Small intestine (tissue), 7 donors: ENCODE results near the gene PHAX. TPM values are rescaled to one million over a fixed set of nuclear protein-coding genes. Genes with fewer than 3 reads are reported as not detected.
A peak's percentile ranks its signal among the peaks of the same experiment; 100 is the strongest.
"Not testable (repeated sequence)": the region's sequence is repeated elsewhere in the genome, so short reads cannot be mapped to it uniquely, and the experiment has no call there.

Source experiments
- DNase-seq, 2 donors: peaks; one replicate each; pipeline versions ENCODE4 v3.0.0 to v3.0.0-alpha.2; 2013
- FAIRE-seq: peaks from 2 replicates; lab custom pipeline; 2012; peaks lifted over from hg19 to GRCh38; lab: Jason Lieb, UNC
- H3K27ac ChIP-seq, 3 donors: one replicate each; pipeline ENCODE4 v1.5.1; 2013; ENCODE audit warnings: low read length in 2 of 3, mild to moderate bottlenecking in 2 of 3, control low read depth in 1 of 3, inconsistent platforms in 1 of 3, low read depth in 1 of 3, moderate library complexity in 1 of 3
- H3K27me3 ChIP-seq, 3 donors: one replicate each; pipeline ENCODE4 v1.6.1; 2013; ENCODE audit warnings: low read length in 3 of 3, inconsistent platforms in 1 of 3; ENCODE audit not compliant: control insufficient read depth in 3 of 3, insufficient read depth in 3 of 3
- H3K36me3 ChIP-seq, 3 donors: one replicate each; pipeline ENCODE4 v1.6.1; 2013; ENCODE audit warnings: low read length in 3 of 3, inconsistent platforms in 1 of 3, low read depth in 1 of 3, mild to moderate bottlenecking in 1 of 3, moderate library complexity in 1 of 3; ENCODE audit not compliant: control insufficient read depth in 3 of 3, insufficient read depth in 2 of 3
- H3K4me1 ChIP-seq, 3 donors: one replicate each; pipeline ENCODE4 v1.6.1; 2013; ENCODE audit warnings: low read length in 2 of 3, inconsistent platforms in 1 of 3, low read depth in 1 of 3, mild to moderate bottlenecking in 1 of 3, moderate library complexity in 1 of 3; ENCODE audit not compliant: control insufficient read depth in 3 of 3, insufficient read depth in 2 of 3
- H3K4me3 ChIP-seq, 3 donors: one replicate each; pipeline ENCODE4 v1.5.1; 2013; ENCODE audit warnings: low read length in 3 of 3, control low read depth in 1 of 3, inconsistent platforms in 1 of 3, low read depth in 1 of 3, mild to moderate bottlenecking in 1 of 3, moderate library complexity in 1 of 3
- H3K9me3 ChIP-seq, 2 donors: one replicate each; pipeline ENCODE4 v1.6.1; 2013; ENCODE audit warnings: low read depth in 1 of 2, low read length in 1 of 2; ENCODE audit not compliant: control insufficient read depth in 2 of 2, insufficient read depth in 1 of 2
- WGBS, 3 donors: extraction: QIAGEN DNeasy Blood & Tissue Kit; methylation state at CpG; one replicate each; pipeline ENCODE4 v1.1.7; 2013; 5-methylcytosine and 5-hydroxymethylcytosine counted together
- polyA plus RNA-seq, 4 donors: library from polyadenylated mRNA; stranded (reverse) in 3 of 4; unstranded in 1 of 4; fragments of 200-250 nt in 3 of 4; fragments of 120-200 nt in 1 of 4; gene quantifications; one replicate each; pipeline versions ENCODE4 v1.2.1 to v1.2.3, GENCODE V29; 2013
- donor health status: healthy with polysubstance abuse.
- donor health status: control.
- donor health status: control.
- donor health status: Bipolar disorder and iron deficiency.
- donor health status: healthy.

The PHAX gene
- polyA plus RNA-seq, 4 donors, result 17.4 to 32.8 (median 17.9) TPM

DNA sequence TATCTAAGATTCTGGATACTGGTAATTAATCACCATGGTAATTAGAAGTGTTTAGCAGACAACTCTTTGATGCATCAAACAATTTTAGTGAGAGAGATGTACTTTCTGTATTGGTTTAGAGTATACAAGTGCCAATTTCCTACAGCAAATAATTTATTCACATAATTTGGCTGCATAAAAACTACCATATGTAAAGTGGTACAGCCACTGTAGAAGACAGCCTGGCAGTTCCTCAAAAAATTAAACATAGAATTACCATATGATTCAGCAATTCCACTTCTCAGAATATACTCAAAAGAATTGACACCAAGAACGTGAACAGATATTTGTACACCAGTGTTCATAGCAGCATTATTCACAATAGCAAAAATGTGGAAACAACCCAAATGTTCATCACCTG is 36.2 kb downstream of the PHAX start:
- no peaks in the 10 kb centered on the region for H3K9me3 ChIP-seq
- no peaks in the 10 kb centered on the region for H3K36me3 ChIP-seq
- WGBS, 3 donors, result 78 to 80% (median 79%) methylated on average over 1 of the region's 1 CpG
- H3K27me3 ChIP-seq, result no peaks in the 10 kb centered on the region
- FAIRE-seq (no peak), DNase-seq (no peak)
- no peak overlapping the region for H3K4me3 ChIP-seq
- no peaks in the 10 kb centered on the region for H3K4me1 ChIP-seq
- H3K27ac ChIP-seq, result no peak overlapping the region

DNA sequence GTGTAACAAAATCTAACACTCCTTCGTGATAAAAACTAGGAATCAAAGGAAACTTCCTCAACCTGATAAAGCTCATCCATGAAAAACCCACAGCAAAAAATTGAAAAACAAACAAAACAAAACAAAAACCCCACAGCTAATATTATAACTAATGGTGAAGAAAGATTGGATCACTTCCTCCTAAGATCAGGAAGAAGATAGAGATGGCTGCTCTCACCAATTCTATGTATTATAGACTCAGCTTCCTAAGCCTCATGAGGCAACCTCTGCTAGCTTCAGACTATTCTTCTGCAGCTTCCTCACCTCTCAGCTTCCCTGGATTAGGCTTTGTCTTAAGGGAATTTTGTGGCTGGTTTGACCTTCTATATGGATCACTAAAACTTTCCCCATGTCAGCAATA is 40.1 kb downstream of the PHAX start:
- Histone ChIP-seq H3K27me3 (no peaks in the 10 kb centered on the region), H3K4me3 (no peak overlapping the region), H3K36me3 (no peaks in the 10 kb centered on the region), H3K27ac (no peak overlapping the region), H3K4me1 (no peaks in the 10 kb centered on the region), H3K9me3 (peaks cover 0 to 5% of the 10 kb centered on the region in 2 donors)
- 74 to 89% (median 85%) methylated on average over 1 of the region's 1 CpG for WGBS, 3 donors
- FAIRE-seq (no peak), DNase-seq (no peak)

- Histone ChIP-seq H3K9me3 (peaks cover 0 to 8% of the 10 kb centered on the region in 2 donors), H3K36me3 (no peaks in the 10 kb centered on the region), H3K4me3 (no peak overlapping the region), H3K4me1 (no peaks in the 10 kb centered on the region), H3K27ac (no peak overlapping the region), H3K27me3 (no peaks in the 10 kb centered on the region)
- WGBS, 3 donors, result 83 to 90% (median 86%) methylated on average over 5 of the region's 5 CpGs
- FAIRE-seq (no peak), DNase-seq (no peak)
These were observed 40.6 kb downstream of the PHAX start for GRCh38 chr5:126641387-126641786.

DNA sequence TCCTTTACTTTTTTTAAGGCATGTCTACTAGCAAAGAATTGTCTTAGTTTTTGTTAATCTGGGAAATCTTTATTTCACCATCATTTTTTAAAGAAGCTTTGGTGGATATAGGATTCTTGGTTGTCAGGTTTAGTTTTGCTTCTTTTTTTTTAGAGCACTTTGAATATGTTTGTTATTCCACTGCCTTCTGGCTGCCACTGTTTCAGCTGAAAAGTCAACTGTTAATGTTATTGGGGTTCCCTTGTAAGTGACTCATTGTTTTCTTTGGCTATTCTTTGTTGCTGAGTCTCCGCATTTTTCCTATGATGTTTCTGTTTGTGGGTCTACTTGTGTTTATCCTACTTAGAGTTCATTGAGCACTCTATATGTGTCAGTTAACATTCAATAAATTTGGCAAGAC is 44.4 kb downstream of the PHAX start:
- Histone ChIP-seq H3K27ac (no peak overlapping the region), H3K36me3 (no peaks in the 10 kb centered on the region), H3K4me3 (no peak overlapping the region), H3K27me3 (no peaks in the 10 kb centered on the region), H3K4me1 (peaks cover 0 to 9% (median 0%) of the 10 kb centered on the region in 3 donors), H3K9me3 (peaks cover 0 to 8% of the 10 kb centered on the region in 2 donors)
- FAIRE-seq (no peak), DNase-seq (no peak)
- 98 to 100% (median 100%) methylated on average over 1 of the region's 1 CpG for WGBS, 3 donors

DNA sequence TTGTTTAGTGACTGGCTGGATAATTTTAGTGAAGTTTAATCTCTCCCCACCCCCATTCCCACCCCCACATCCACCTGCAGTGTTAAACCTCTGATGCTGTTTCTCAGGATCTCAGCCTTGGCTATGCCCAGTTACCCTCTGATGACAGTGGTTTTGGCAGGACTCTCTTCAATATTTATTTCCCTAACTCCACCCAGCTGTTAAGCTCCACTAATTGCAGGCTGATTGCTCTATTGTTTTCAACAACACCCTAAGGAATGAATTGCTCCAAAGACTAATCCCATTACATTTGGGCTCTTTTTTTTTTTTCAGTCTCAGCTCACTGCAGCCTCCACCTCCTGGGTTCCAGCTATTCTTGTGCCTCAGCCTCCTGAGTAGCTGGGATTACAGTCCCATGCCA is 46.3 kb downstream of the PHAX start:
- Histone ChIP-seq H3K27ac (no peak overlapping the region), H3K27me3 (no peaks in the 10 kb centered on the region), H3K36me3 (no peaks in the 10 kb centered on the region), H3K4me1 (peaks cover 0 to 9% (median 0%) of the 10 kb centered on the region in 3 donors), H3K4me3 (no peak overlapping the region), H3K9me3 (peaks cover 0 to 8% of the 10 kb centered on the region in 2 donors)
- no peak for FAIRE-seq
- DNase-seq, result peak in 1 of 2 donors; percentile 24

DNA sequence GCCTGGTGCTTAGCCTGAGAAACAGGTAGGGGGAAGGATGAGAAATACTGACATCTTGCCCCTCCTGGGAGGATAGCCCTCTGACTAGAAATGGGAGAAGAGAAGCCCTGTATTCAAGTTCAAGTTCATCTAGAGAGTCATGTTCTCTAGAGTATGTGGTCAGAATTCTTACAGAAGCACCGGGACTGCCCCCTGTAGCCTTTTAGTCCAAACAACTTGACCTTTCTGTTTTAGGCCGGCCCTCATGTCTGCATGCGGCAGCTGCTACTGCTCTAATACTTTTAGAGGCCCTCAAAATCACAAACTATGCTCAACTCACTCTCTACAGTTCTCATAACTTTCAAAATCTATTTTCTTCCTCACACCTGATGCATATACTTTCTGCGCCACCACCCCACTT is 47.7 kb downstream of the PHAX start:
- FAIRE-seq, result no peak
- H3K9me3 ChIP-seq, result peaks cover 0 to 8% of the 10 kb centered on the region in 2 donors
- 61 to 71% (median 63%) methylated on average over 4 of the region's 4 CpGs for WGBS, 3 donors

GRCh38 chr5:126649057-126649456 is 48.3 kb downstream of the PHAX start:
- WGBS, 3 donors, result 13 to 56% (median 41%) methylated on average over 7 of the region's 7 CpGs
- peak; percentile 65 to 81 for DNase-seq
- not testable (repeated sequence) for H3K4me3 ChIP-seq, FAIRE-seq, H3K27me3 ChIP-seq, H3K4me1 ChIP-seq, H3K9me3 ChIP-seq, H3K36me3 ChIP-seq
- peak overlapping the region in 1 of 3 donors; percentile 35 for H3K27ac ChIP-seq

More for the DNA sequence above, 47.7 kb downstream of the PHAX start:
- Histone ChIP-seq H3K4me1 (peaks cover 0 to 9% (median 0%) of the 10 kb centered on the region in 3 donors), H3K36me3 (no peaks in the 10 kb centered on the region), H3K4me3 (no peak overlapping the region), H3K27me3 (no peaks in the 10 kb centered on the region), H3K27ac (peak overlapping the region in 1 of 3 donors; percentile 50)
- DNase-seq, result no peak

- not testable (repeated sequence) for H3K27me3 ChIP-seq, H3K9me3 ChIP-seq, FAIRE-seq, H3K36me3 ChIP-seq, H3K4me3 ChIP-seq, DNase-seq, H3K4me1 ChIP-seq
- 39 to 69% (median 45%) methylated on average over 6 of the region's 6 CpGs for WGBS, 3 donors
- H3K27ac ChIP-seq, result peak overlapping the region in 1 of 3 donors; percentile 35
These were observed 49.0 kb downstream of the PHAX start for GRCh38 chr5:126649709-126650108.

DNA sequence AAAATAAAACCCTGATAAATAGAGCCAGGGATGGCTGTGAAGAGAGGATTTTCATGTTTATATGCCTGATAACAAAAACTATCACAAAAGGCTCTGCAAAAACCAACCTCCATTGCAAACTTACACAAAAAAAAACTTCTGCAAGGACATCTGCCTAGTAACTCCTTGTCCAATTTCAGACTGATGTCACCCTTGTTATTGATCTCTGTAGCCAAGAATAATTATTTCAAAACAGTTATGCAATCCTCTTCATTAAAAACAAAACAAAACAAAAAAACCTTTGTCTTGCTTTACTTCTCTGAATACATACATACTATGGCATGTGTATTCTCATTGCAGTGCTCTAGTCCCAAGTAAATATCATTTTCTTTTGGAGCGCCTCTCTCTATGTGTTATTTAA is 49.7 kb downstream of the PHAX start:
- H3K4me3 ChIP-seq, result no peak overlapping the region
- H3K27ac ChIP-seq, result no peak overlapping the region
- no peaks in the 10 kb centered on the region for H3K36me3 ChIP-seq
- peaks cover 0 to under 1% (median 0%) of the 10 kb centered on the region in 3 donors for H3K27me3 ChIP-seq
- peaks cover 0 to 4% of the 10 kb centered on the region in 2 donors for H3K9me3 ChIP-seq
- DNase-seq (no peak), FAIRE-seq (no peak)
- H3K4me1 ChIP-seq, result peaks cover 0 to 9% (median 0%) of the 10 kb centered on the region in 3 donors
- 96 to 100% (median 100%) methylated on average over 1 of the region's 1 CpG for WGBS, 3 donors
